Measurements from ENCODE around the gene ACAP3.

ACAP3 gene

DNA sequence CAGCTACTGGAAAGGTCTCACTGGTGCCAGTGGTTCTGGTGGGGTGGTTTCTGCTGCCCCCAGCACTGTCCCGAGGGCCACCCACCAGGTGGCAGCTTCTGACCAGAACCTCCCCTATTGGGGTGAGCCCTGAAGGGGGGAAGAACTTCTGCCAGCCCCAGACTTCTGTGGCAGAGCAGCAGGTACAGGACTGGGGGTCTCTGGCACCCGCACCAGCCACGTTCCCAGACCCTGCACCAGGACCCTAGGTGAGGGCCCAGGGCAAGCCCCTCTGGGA is 2.3 kb upstream of the ACAP3 start:
- H3K9ac ChIP-seq, result peak overlapping the region in 10 of 11 experiments; percentile 84 to 97 (median 91); a peak in 17 of 22 replicates
- H3K9me3 ChIP-seq (replicated peaks in 1 of 11), result no peaks in the 10 kb centered on the region
- H3K36me3 ChIP-seq, result peaks cover 43 to 58% (median 53%) of the 10 kb centered on the region in 11 experiments
- H3K27ac ChIP-seq, result no peak overlapping the region
- H3K4me2 ChIP-seq, result peak overlapping the region; percentile 97 to 100 (median 98); a peak in 21 of 22 replicates
- no peaks in the 10 kb centered on the region for H3K27me3 ChIP-seq
- H4K20me1 ChIP-seq, result peaks cover 16 to 88% (median 79%) of the 10 kb centered on the region in 11 experiments; a peak in 21 of 22 replicates
- TF ChIP-seq Cebpa-rat (IDR thresholded peaks at IDR 0.05), result no peak
- H3K4me3 ChIP-seq, result peak overlapping the region in 8 of 10 experiments; percentile 85 to 99 (median 93); a peak in 15 of 20 replicates
- H3K4me1 ChIP-seq, result peaks cover 32 to 39% (median 37%) of the 10 kb centered on the region in 10 experiments

DNA sequence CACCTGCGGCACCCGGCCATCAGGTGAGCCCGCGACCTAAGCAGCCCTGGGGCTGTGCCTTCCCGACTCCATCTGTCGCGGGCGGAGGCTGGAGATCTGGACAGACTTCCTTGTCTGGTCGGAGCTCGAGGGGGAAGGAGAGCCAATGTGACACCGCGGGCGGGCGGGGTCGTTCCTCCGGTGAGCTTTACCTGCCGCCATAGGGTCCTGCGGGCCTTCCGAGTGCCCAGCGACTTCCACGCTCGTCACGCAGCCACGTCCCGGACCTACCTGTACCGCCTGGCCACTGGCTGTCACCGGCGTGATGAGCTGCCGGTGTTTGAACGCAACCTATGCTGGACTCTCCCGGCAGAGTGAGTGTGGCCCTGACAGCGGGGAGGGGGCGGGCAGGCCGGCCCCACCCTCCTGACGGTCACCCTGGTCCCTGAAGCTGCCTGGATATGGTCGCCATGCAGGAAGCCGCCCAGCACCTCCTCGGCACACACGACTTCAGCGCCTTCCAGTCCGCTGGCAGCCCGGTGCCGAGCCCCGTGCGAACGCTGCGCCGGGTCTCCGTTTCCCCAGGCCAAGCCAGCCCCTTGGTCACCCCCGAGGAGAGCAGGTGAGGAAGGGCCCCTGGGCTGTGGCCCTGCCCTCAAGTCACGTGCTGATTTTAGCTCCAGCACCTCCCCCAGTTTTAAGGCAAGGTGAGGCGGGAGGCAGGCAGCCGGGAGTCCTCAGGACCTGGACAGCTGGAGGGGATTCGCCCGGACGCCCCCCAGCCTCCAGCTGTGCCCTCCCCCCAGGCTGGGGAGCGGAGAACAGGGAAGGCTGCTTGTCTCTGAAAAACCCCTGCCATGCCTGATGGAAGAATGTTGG is 1.8 kb upstream of the ACAP3 start:
- Histone ChIP-seq H3K4me1 (peaks cover 38 to 44% (median 42%) of the 10 kb centered on the region in 10 experiments), H3K9ac (peak overlapping the region; percentile 84 to 97 (median 91)), H3K4me2 (peak overlapping the region; percentile 97 to 100 (median 98)), H4K20me1 (peaks cover 16 to 88% (median 79%) of the 10 kb centered on the region in 11 experiments; a peak in 21 of 22 replicates), H3K27me3 (no peaks in the 10 kb centered on the region), H3K4me3 (peak overlapping the region; percentile 85 to 99 (median 90)), H3K36me3 (peaks cover 37 to 52% (median 48%) of the 10 kb centered on the region in 11 experiments), H3K27ac (peak overlapping the region; percentile 67 to 91 (median 88); a peak in 20 of 22 replicates), H3K9me3 (replicated peaks in 1 of 11) (no peaks in the 10 kb centered on the region)
- TF ChIP-seq Cebpa-rat (IDR thresholded peaks at IDR 0.05), result no peak

DNA sequence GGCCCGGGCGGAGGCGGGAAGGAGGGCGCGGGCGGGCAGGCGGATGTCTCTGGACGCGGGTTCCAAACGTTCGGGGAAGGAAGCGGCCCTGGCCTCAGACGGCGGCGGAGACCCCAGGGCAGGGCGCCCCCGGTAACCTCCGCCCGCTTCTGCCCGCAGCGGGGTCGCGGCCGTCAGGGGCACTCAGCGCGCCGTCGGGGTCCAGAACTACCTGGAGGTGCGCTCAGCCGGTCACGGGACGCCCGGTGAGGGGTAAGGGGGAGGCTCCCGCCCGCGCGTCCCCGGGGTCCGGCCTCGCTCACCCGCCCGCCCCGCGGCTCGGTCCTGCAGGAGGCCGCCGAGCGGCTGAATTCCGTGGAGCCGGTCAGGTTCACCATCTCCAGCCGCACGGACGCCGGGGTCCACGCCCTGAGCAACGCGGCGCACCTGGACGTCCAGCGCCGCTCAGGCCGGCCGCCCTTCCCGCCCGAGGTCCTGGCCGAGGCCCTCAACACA is 1.1 kb upstream of the ACAP3 start:
- peak overlapping the region; percentile 85 to 99 (median 90) for H3K4me3 ChIP-seq
- H3K4me1 ChIP-seq, result peaks cover 45 to 51% (median 49%) of the 10 kb centered on the region in 10 experiments
- H3K36me3 ChIP-seq, result peaks cover 30 to 45% (median 41%) of the 10 kb centered on the region in 11 experiments
- H3K4me2 ChIP-seq, result peak overlapping the region; percentile 97 to 100 (median 98)
- no peaks in the 10 kb centered on the region for H3K9me3 ChIP-seq (replicated peaks in 1 of 11)
- H3K27me3 ChIP-seq, result no peaks in the 10 kb centered on the region
- H3K27ac ChIP-seq, result peak overlapping the region; percentile 67 to 91 (median 88); a peak in 21 of 22 replicates
- H4K20me1 ChIP-seq, result peaks cover 11 to 88% (median 79%) of the 10 kb centered on the region in 11 experiments; a peak in 21 of 22 replicates
- H3K9ac ChIP-seq, result peak overlapping the region; percentile 84 to 97 (median 91)
- TF ChIP-seq Cebpa-rat (IDR thresholded peaks at IDR 0.05), result no peak

DNA sequence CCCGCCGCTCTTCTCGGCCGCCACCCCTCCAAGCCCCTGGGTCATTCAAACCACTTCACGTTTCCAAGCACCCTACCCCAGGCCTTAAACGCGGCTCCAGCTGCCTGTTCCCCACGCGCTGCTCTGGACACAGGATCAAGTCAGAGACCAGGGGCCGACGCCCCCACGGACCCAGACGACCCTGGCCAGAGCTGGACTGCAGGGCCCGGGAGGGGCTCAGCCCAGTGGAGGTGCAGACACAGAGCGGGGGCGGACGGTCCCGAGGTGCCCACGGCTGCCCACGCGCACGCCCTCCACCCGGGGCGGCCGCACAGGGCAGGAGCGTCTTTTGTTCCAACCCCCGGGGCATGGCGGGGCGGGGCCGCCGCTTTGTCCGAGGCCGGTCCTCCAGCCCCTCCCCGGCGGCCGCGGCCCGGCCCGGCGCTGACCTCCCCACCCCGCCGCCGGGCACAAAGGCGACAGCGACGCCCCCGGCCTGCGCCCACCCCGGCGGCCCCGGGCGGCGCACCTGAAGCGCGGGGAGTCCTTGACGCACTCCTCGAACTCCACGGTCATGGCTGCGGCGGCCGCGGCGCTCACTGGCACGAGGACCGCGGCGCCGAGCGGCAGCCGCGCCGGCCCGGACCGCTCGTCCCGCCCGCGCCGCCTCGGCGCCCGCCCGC is 338 bp downstream of the ACAP3 start:
- H3K9ac ChIP-seq, result peak overlapping the region; percentile 84 to 97 (median 91)
- peaks cover 50 to 61% (median 57%) of the 10 kb centered on the region in 10 experiments for H3K4me1 ChIP-seq
- H4K20me1 ChIP-seq, result peaks cover under 1 to 88% (median 77%) of the 10 kb centered on the region in 11 experiments; a peak in 21 of 22 replicates
- H3K4me3 ChIP-seq, result peak overlapping the region; percentile 85 to 99 (median 90)
- H3K27ac ChIP-seq, result peak overlapping the region; percentile 82 to 91 (median 88)
- peaks cover 16 to 31% (median 27%) of the 10 kb centered on the region in 11 experiments; a peak in 21 of 22 replicates for H3K36me3 ChIP-seq
- peak overlapping the region; percentile 96 to 100 (median 99) for H3K4me2 ChIP-seq
- H3K27me3 ChIP-seq, result no peaks in the 10 kb centered on the region
- no peaks in the 10 kb centered on the region for H3K9me3 ChIP-seq (replicated peaks in 1 of 11)
- no peak for TF ChIP-seq Cebpa-rat (IDR thresholded peaks at IDR 0.05)

DNA sequence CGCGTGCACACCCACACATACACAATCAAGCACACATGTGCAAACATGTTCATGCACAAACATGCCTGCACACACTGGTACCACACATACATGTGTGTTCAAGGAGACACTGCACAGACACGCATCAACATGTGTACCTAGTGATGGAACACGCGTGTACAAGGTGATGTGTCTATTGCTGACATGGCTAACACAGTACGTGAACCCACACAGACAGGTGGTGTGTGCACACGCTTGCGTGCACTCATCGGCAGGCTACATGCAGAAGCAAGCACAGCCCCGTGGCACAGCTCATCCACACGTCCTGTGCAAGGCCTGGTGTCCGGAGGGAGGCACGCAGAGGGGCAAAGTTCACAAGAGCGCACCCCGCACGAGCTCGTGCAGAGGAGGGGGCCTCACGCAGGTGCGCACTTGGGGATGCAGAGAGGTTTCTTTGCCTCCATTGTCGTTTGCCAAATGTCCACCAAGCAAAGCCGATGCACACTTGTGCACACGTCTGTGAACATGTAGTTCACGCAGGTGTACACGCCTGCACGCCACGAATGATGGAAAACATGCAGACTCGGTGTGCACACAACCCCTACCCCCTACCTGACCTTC is 969 bp downstream of the ACAP3 start:
- peak overlapping the region in 9 of 11 experiments; percentile 85 to 91 (median 88); a peak in 15 of 22 replicates for H3K27ac ChIP-seq

DNA sequence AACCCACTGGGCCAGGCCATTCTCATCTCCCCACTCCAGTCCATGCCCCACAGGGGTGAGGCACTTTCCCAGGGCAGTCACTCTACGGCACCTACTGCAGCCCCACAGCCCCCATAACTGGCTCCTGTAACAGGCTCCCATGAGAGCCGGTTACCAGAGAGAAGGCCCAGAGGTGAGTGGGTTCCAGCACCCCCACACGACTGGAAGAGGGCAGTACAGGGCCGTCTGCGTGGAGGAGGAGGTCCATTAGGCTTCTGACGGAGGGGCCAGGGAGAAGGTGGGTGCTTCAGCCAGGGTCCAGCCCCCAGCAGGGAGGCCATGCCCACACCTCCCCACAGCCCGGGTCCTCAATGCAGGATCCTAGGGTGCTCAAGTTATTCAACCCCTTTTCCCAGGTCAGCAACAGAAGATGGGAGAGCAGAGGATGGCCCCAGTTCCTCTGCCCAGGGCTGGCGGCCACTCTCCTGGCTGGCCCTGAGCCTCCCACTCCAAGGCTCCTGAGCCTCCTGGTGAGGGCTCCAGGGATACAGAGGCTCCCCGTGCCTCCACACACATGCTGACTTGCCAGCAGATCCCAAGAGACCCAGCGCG is 1.6 kb downstream of the ACAP3 start:
- H3K27me3 ChIP-seq, result no peaks in the 10 kb centered on the region
- no peaks in the 10 kb centered on the region for H3K9me3 ChIP-seq (replicated peaks in 1 of 11)
- peak overlapping the region; percentile 85 to 99 (median 90) for H3K4me3 ChIP-seq
- H3K9ac ChIP-seq, result peak overlapping the region; percentile 72 to 97 (median 90)
- H4K20me1 ChIP-seq, result peaks cover 10 to 88% (median 80%) of the 10 kb centered on the region in 11 experiments; a peak in 21 of 22 replicates
- H3K4me1 ChIP-seq, result peaks cover 50 to 61% (median 57%) of the 10 kb centered on the region in 10 experiments
- H3K27ac ChIP-seq, result peak overlapping the region in 10 of 11 experiments; percentile 52 to 89 (median 73); a peak in 19 of 22 replicates
- peak overlapping the region; percentile 96 to 100 (median 99) for H3K4me2 ChIP-seq
- H3K36me3 ChIP-seq, result peaks cover 6 to 19% (median 16%) of the 10 kb centered on the region in 11 experiments; a peak in 21 of 22 replicates
- TF ChIP-seq Cebpa-rat (IDR thresholded peaks at IDR 0.05), result no peak

More for the DNA sequence above, 969 bp downstream of the ACAP3 start:
- Histone ChIP-seq H3K4me1 (peaks cover 50 to 61% (median 57%) of the 10 kb centered on the region in 10 experiments), H3K36me3 (peaks cover 12 to 25% (median 22%) of the 10 kb centered on the region in 11 experiments; a peak in 21 of 22 replicates), H4K20me1 (peaks cover 7 to 88% (median 80%) of the 10 kb centered on the region in 11 experiments; a peak in 21 of 22 replicates), H3K9ac (peak overlapping the region; percentile 84 to 97 (median 91); a peak in 21 of 22 replicates), H3K9me3 (replicated peaks in 1 of 11) (no peaks in the 10 kb centered on the region), H3K27me3 (no peaks in the 10 kb centered on the region), H3K4me2 (peak overlapping the region; percentile 96 to 100 (median 99)), H3K4me3 (peak overlapping the region; percentile 85 to 99 (median 90))
- no peak for TF ChIP-seq Cebpa-rat (IDR thresholded peaks at IDR 0.05)

DNA sequence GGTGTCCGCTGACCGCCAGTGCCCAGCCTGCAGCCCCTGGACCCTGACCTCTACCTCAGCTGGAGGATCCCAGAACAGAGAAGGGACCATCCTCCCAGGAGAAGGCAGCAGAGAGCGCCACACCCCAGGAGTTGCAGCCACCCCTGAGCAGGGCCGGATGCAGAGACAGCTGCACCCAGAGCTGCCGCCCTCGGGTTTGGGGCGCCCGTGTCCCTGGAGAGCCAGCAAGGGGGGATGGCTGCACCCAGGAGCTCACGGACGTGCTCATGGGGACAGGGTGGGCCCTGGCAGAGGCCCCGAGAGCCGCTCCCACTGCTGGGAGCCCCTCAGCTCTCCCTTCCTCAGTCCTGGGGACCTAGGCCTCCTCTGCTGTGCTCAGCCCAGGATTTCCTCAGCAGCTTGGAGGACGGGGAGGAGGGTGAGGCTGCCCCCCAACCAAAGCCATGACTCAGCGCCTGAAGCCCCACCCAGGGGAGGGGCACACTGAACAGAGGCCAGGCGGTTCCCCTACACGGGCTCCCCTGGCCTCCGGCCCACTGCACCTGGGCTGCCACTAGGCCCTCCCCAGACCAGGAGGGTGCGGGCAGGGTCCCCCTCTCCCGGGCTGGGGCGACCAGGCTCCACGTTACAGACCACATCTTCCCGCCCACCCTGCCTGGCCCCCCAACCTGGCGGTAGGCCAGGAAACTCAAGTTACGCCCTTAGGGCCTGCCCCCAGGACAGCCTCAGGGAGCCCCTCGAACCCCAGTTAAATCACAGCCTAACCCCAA is 2.2 kb downstream of the ACAP3 start:
- peak overlapping the region; percentile 85 to 99 (median 90) for H3K4me3 ChIP-seq
- peaks cover 0 to 12% (median 9%) of the 10 kb centered on the region in 11 experiments; a peak in 17 of 22 replicates for H3K36me3 ChIP-seq
- TF ChIP-seq Cebpa-rat (IDR thresholded peaks at IDR 0.05), result no peak
- peaks cover 10 to 88% (median 81%) of the 10 kb centered on the region in 11 experiments; a peak in 21 of 22 replicates for H4K20me1 ChIP-seq
- no peaks in the 10 kb centered on the region for H3K9me3 ChIP-seq (replicated peaks in 1 of 11)
- H3K4me1 ChIP-seq, result peaks cover 50 to 61% (median 57%) of the 10 kb centered on the region in 10 experiments
- peak overlapping the region; percentile 72 to 97 (median 90) for H3K9ac ChIP-seq
- H3K4me2 ChIP-seq, result peak overlapping the region; percentile 96 to 100 (median 99)
- H3K27ac ChIP-seq, result peak overlapping the region; percentile 7 to 89 (median 73); a peak in 20 of 22 replicates
- H3K27me3 ChIP-seq, result no peaks in the 10 kb centered on the region

Data from BLaER1 treated with 17β-estradiol and CSF1 and Interleukin-3, amounts not matched to agents 10 nM and 100 nM (cell line).